ENCODE measurements around the gene RHBDL1.
A peak's percentile ranks its signal among the peaks of the same experiment; 100 is the strongest.

Gene RHBDL1

GRCh38 chr16:708019-708418 is 32.5 kb downstream of the RHBDL1 start:
- DNase-seq = no peak

GRCh38 chr16:708959-709358 is 33.5 kb downstream of the RHBDL1 start:
- DNase-seq = no peak

- DNase-seq = no peak
These were observed 34.4 kb downstream of the RHBDL1 start for GRCh38 chr16:709566-710499.

- no peak for DNase-seq
These were observed 35.1 kb downstream of the RHBDL1 start for GRCh38 chr16:710500-711075.

- no peak for DNase-seq
These were observed 35.6 kb downstream of the RHBDL1 start for GRCh38 chr16:711084-711483.

GRCh38 chr16:711548-712320 is 36.3 kb downstream of the RHBDL1 start:
- peak; percentile 78 for DNase-seq

GRCh38 chr16:712740-713250 is 37.3 kb downstream of the RHBDL1 start:
- DNase-seq = peak; percentile 58

GRCh38 chr16:714079-714478 is 38.6 kb downstream of the RHBDL1 start:
- DNase-seq = no peak

GRCh38 chr16:714558-715476 is 39.3 kb downstream of the RHBDL1 start, which contains the start of gene METRN:
METRN (plus strand) TSS chr16:715118; CDS start chr16:715290, 172 bp downstream.
- DNase-seq = peak; percentile 89

GRCh38 chr16:715477-716199 is 40.2 kb downstream of the RHBDL1 start:
- no peak for DNase-seq

- DNase-seq = no peak
These were observed 40.7 kb downstream of the RHBDL1 start for GRCh38 chr16:716200-716568.

- no peak for DNase-seq
These were observed 41.4 kb downstream of the RHBDL1 start for GRCh38 chr16:716768-717325.

- no peak for DNase-seq
These were observed 42.2 kb downstream of the RHBDL1 start for GRCh38 chr16:717450-718245.

- DNase-seq = no peak
These were observed 42.9 kb downstream of the RHBDL1 start for GRCh38 chr16:718389-718788.

GRCh38 chr16:718922-719321 is 43.5 kb downstream of the RHBDL1 start:
- no peak for DNase-seq

- DNase-seq = no peak
These were observed 44.5 kb downstream of the RHBDL1 start for GRCh38 chr16:719815-720446.

- DNase-seq = peak; percentile 66
These were observed 45.0 kb downstream of the RHBDL1 start for GRCh38 chr16:720447-720989.

- peak; percentile 86 for DNase-seq
These were observed 45.7 kb downstream of the RHBDL1 start, which contains the start of gene ANTKMT for GRCh38 chr16:720990-721764. ANTKMT (plus strand) TSS chr16:721146; CDS start chr16:721275, 129 bp downstream.

All from activated CD4-positive, alpha-beta T cell treated with anti-CD3 and anti-CD28 coated beads, Interleukin-2, amount 50 U/mL, for 16 hours (primary cell).